NCI-H82 treated with DMSO at 0.1 percent for 48 hours (cell line): ENCODE results near the gene ACBD5.
"Not testable (repeated sequence)": the region's sequence is repeated elsewhere in the genome, so short reads cannot be mapped to it uniquely, and the experiment has no call there.

ENCODE experiments used
- DNase-seq: peaks from one replicate; lab custom pipeline; 2025; ENCODE audit not compliant: unreplicated experiment; lab: John Stamatoyannopoulos, UW

ACBD5 gene, protein sequence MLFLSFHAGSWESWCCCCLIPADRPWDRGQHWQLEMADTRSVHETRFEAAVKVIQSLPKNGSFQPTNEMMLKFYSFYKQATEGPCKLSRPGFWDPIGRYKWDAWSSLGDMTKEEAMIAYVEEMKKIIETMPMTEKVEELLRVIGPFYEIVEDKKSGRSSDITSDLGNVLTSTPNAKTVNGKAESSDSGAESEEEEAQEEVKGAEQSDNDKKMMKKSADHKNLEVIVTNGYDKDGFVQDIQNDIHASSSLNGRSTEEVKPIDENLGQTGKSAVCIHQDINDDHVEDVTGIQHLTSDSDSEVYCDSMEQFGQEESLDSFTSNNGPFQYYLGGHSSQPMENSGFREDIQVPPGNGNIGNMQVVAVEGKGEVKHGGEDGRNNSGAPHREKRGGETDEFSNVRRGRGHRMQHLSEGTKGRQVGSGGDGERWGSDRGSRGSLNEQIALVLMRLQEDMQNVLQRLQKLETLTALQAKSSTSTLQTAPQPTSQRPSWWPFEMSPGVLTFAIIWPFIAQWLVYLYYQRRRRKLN

DNA sequence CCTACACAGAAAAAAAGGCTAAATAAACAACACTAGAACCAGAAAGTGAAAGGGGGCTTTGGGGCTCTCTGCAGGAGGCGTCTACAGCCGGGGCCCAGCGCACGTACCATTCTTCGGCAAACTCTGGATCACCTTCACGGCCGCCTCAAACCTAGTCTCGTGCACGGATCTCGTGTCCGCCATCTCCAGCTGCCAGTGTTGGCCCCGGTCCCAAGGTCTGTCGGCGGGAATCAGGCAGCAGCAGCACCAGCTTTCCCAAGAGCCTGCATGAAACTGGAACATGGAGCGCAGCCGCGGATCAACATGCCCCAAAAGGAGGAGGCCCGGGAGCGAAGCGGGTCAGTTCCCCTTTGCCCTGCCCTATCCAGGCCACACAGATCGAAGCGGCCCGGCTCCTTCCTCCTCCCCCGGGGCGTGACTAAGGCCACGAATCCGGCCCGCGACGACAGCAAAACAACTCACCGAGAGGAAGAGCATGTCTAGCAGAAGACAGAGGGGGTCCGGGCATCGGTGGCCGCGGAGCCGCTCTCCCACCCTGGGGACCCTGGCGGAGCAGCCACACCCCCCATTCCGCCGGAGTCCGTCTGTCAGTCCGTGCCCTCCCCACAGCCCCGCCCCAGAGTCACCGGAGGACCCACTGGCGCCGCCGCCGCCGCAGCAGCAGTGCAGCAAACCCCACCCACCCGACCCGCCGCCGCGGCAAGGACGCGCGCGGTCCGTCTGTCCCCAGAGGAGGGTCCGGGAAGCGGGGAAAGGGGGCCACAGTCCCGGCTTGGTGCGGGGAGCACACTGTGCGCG, at the start of gene ACBD5:
Gene ACBD5 (minus strand): TSS at position 586 of the 798 bp plus-strand sequence. CDS start 109 bp downstream, at position 477.
- peak; percentile 46 for DNase-seq

DNA sequence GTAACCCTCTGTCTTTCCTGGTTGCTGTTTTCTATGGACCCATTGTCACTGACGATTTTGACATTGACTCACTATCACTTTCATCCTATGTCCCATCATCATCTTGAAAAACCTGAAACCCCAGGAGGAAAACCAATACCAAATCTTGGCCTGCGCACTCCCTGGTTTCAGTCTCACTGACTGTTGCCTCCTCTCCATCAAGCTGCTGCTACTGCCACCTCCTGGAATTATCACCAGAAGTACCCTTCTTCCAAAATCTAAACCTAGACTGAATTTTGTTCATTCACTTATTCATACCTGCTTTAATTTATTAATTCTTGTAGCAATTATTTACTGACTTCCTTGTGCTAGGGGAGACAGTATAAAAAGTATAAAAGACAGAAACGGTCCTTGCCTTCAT, 44.5 kb upstream of the ACBD5 start:
- DNase-seq = no peak

DNA sequence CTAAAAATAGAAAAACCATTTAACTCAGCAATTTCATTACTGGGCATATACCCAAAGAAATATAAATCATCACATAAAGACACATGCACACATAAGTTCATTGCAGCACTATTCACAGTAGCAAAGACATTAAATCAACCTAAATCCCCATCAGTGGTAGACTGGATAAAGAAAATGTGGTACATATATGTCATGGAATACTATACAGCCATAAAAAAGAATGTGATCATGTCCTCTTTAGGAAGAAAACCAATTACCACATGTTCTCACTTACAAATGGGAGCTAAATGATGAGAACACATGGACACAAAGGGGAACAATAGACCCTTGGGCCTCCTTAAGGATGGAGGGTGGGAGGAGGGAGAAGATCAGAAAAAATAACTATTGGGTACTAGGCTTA, 36.0 kb upstream of the ACBD5 start:
- no peak for DNase-seq

DNA sequence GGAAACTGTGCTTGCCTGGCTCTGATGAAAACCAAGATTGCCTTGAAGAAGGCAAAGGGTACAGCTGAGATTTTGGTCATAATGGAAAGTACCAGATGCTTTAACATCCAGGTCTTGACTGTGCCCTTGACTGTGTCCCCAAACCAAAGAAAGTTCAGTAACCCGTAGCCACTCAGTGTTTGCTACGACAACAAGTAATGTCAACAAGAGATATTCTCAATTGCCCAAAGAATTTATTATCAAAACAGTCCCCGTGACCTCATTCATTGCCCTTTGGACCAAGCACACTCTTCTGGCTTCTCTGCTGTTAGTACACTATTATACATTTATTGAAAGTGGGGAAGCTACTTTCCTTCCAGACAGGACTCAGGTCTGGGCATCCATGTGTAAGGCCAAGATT, 25.4 kb upstream of the ACBD5 start:
- DNase-seq = not testable (repeated sequence)

DNA sequence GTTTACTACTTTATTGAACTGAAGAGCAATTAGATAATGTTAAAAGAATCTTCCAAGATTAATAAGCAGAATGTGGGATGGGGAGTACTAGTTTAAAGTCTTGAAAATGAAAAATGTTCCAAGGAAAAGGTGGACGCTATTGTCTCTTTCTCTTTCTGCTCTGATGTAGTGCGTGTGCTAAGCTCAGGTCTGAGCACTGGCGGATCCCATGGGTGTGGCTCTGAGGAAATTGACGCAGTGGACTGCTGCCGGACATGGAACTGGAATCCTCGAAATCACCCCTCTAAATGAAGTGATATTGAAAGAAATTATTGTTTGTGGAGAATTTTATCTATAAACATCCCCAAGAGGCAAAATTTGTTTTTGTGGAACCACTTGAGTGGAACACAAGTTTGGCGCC, 22.2 kb upstream of the ACBD5 start:
- DNase-seq = not testable (repeated sequence)

DNA sequence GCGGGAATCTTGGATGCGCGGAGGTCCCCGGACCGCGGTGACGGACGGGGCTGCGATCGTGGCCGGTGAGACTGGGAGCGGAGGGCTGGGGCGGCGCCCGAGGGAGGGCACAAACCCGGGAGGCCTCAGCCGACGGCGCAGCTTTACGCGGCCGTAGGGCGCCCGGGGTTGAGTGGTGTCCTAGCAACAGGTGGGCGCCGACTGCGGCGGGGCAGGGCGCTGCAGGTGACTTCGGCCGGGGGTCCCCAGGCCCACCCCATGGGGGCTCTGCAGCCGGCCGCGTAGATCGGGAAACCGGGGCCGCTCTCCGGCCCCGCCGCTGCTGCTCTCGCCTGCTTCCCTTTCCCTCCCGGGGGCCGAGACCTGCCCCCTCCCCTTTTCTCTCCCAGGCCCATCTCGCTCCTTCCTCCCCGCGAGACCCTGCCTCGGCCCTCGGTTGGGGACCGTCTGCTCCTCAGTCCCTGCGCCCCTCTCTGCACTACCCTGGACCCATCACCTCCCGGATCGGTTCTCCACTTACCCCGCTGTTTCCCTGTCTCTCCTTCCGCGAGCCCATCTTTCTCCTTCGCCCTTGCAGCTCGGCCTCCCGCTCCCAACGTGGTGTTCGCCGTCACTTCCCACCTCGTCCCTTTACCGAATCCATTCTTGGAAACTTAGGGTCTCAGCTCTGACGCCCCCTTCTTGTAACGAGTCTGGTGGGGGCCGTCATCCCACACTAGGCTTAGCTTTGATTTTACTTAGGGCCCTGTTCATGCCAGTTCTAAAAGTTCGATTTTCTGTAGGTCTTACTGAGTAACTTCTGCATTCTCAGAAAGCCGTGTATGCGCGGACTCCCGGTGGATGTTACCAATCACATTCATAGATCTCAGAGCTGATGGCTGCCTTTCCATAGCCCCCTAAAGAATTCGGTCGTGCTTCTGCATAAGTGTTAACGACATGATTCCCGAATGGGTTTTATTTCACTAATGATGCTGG, 18.5 kb upstream of the ACBD5 start:
- DNase-seq = no peak

DNA sequence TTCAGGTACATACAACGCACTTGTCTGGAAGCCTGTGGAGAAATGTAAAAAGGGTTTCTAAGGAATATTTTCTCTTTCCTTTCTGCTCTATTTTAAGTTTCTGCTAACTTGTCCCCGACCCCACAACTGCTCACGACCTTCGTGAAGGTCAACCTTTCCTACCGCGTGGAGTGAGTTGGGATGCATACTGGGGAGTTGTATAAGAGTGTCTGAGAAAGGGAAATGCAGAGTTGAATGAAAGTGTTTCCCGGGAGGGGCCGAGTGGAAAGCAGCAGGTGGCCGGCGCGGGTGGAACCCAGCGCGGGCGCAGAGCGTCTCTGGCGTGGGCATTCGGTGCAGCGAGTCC, 17.9 kb upstream of the ACBD5 start:
- no peak for DNase-seq

DNA sequence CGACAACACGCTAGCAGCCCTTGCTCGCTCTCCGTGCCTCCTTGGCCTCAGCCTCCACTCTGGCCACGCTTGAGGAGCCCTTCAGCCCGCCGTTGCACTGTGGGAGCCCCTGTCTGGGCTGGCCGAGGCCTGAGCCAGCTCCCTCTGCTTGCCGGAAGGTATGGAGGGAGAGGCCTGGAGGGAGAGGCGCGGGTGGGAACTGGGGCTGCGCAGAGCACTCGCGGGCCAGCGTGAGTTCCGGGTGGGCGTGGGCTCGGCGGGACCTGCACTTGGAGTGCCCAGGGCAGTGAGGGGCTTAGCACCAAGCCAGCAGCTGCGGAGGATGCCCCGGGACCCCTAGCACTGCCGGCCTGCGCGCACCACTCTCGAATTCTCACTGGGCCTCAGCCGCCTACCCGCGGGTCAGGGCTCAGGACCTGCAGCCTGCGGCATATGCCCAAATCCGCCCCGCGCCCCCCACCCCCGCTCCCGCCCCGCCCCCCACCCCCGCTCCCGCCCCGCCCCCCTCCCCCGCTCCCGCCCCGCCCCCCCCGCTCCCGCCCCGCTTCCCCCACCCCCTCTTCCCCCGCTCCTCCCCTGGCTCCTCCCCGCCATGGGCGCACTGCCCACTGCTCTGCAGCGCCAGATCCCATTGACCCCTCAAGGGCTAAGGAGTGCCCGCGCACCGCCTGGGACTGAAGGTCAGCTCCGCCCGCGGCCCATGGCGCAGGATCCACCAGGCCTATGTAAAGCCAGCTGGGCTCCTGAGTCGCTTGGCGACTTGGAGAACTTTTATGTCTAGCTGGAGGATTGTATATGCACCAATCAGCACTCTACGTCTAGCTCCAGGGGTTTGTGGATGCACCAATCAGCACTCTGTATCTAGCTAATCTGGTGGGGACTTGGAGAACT, 15.9 kb upstream of the ACBD5 start:
- no peak for DNase-seq

DNA sequence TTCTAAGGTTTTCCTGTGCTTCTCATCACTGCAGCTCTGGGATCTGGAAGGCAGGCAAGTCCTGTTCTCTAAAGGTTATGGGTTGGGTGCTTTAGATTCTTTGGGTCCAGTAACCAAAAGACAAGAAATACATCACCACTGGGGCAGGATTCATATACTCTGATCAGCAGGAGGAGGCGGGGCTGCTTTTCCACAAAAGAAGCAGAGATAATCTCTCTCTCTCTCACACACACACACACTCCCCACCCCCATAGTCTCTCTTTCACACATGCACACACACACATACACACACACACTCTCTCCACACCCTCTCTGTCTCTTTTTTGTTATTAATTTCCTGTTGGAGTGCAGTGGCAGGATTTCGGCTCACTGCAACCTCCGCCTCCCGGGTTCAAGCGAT, 13.0 kb upstream of the ACBD5 start:
- DNase-seq = no peak

DNA sequence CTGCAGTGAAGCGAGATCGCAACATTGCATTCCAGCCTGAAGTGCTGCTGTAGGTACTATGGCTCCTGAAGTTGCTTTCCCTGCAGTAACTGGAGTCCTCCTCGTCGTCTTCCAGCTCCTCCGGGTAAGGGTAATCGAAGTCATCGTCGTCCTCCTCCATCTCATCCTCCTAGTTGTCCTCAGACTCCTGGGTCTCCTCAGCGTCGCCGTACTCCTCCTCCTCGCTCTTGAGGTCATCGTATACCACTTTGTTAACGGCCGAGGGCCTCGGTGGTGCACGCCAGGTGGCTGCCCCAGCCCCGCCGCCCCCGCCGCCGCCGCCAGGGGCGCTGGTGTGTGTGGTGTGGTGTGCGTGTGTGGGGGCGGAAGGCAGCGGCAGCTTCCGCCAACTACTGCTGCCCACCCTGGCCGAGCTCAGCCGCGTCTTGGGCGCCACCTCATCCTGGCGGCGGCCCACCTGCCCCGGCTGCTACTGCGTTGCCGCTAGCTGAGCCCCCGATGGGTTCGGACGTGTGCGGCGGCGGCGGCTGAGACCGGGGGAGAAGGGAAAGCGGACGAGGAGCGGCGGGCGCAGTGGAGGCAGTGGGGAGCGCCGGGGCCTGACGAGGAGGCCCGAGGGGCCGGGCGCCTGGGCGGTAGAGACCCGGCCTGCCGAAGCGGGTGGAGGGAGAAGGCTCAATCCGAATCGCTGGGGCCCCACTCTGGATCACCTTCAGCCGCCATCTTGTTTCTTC, 11.8 kb upstream of the ACBD5 start:
- DNase-seq = no peak

DNA sequence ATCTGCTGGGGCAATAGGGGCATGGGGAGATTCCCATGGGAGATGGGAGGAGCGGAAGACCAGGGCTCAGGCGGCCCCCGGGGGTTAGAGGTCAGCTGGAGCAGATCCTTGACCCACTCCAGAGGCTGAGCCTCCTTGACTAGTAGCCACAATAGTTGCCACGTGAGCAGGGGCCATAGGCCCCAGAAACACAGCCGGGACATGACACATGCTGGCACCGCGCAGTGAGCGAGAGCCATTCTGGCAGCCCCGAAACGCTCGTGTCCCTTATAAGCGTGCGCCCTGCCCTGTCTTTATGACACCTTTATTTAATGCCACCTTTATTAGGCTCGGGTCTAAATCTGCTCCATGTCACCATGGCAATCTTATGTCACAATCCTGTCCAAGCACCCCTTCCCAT, 11.0 kb upstream of the ACBD5 start:
- DNase-seq = no peak

DNA sequence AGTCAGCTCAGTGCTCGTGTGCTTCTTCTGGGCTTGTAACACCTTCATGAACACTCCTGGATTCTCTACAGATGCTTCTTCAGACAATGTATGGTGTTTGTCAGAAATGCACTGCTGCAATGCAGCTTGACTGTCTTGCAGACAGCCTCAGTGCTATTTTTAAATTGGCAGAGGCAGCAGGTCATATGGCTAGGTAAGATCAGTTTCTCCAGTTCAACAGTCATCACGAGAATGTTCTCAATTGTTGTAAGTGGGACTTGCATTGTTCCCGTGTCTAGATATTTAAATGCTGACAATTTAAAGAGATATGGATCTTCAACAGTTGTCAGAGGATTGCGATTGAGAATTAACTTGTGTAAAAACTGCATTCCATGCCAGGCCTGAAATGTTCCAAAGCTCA, 7.6 kb upstream of the ACBD5 start:
- DNase-seq = no peak

DNA sequence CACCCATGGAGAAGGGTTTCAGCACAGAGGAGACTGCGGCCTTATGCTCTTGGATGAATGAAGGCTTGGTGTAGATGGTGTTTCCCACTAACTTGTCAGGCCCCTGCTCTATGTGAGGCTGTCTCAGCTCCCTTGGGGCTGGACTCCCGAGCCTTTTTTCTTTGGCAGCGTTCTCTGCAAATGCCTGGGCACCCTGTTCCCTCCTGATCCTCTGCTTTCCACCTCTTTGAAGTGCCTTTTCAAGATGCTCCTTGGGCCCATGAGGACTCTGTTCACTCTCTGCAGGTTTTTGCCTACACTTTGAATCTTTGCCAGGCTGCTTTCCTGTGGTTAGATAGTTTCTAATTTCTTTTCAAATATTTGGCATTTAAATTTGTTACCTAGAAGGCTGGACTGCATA, 6.8 kb upstream of the ACBD5 start:
- DNase-seq = no peak

DNA sequence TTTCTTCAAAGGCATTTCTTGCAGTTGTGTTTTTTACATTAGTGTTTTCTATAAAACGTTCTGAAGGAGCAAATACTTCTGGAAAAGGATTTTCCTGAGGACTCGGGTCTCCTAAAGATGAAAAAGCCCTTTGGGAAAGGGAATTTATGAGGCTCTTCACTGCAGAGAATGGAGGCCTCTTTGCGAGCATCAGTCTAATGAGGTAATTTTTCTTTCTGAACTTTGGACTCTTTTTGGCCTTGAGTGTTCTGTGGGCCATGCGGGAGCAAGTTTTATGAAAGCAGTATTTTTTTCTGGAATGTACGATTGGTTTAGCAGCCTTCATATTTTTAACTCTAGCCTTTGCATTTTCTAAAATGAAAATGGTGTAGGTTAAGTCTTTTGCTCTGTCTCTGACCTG, 6.4 kb upstream of the ACBD5 start:
- no peak for DNase-seq

DNA sequence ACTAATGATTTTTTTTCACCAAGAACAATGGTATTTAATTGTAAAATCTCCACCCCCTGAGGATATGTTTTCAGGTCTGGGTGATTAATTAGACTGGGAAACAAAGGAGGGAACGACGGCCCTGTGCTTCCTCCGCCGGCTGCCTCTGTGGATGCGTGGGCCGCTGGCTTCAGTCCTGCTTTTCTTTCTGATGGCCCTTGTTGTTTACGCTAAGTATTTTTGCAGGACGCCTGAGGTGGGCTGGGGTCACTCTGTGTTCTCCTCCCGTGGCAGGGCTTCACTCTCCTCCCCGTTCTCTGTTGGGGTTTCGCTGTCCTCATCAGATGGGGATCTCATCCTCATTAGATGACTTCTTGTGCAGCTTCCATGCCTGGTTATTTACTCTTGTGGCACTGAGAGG, 5.2 kb upstream of the ACBD5 start:
- no peak for DNase-seq

DNA sequence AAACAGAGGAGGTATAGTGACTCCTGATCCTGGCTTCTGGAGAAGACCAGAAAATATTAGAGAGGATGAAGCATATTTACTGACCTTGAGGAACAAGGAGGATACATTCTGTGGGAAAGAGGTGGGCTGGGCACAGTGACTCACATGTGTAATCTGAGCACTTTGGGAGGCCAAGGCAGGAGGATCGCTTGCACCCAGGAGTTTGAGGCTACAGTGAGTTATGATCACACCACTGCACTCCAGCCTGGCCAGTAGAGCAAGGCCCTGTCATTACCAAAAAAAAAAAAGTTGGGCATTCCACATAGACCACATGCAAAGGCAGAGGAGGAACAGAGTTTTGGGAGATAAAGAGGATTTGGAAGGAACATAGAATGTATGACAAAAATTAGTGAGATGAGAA, 4.4 kb upstream of the ACBD5 start:
- no peak for DNase-seq

DNA sequence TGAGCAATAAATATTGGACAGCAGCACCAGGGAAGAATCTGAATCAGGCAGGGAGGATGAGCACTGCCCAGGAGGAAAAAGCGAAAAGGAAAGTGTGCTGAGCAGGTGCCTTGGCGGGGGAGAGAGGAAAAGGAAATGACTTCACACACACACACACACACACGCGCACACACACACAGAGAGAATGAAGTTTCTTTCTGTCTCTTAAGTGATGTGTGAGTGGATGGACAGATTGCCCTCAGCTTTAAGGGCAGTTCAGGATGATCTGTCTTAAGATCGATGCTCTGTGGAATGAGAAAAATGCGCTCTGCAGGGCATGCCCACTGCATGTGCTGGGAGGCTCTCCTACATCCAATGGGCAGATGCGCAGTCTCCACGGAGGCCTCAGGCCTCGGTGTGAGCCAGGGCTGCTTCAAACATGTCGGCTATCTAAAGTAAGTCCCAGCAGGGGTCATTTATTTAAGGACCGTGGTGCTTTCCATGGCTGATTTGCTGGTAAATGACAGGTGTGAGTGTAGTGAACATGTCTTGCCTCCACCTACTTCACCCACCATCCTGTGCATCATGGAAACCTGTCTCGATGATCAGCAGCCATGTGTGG, 2.5 kb upstream of the ACBD5 start:
- peak; percentile 5 for DNase-seq

DNA sequence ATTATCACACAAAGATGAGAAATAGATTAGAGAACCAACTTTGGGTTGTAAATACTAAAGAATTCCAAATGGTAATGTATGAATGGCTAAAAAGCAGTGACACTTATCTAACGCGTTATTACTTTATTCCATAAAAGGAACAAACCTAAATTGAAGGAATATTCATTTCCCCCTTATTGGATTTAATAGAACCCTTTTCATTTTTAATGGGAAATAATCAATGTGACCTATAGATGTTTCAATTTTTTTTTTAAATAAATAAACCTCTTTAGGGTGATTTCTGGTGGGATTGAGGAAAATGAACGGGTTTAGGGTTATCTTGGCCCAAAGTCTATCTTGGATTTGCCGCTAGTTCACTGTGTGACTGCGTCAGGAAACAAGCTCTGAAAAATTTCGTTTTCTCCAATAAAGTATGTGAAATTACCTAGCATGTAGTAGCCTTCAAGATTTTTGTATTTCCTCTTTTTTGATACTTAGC, 1.9 kb upstream of the ACBD5 start:
- DNase-seq = no peak
